ENCODE results near the gene CNPY3. TPM values are rescaled to one million over a fixed set of nuclear protein-coding genes. Genes with fewer than 3 reads are reported as not detected.
A peak's percentile ranks its signal among the peaks of the same experiment; 100 is the strongest.

The CNPY3 gene
- total RNA-seq, 4 donors from 2014 or later: 27.8 to 101 (median 47.9) TPM

DNA sequence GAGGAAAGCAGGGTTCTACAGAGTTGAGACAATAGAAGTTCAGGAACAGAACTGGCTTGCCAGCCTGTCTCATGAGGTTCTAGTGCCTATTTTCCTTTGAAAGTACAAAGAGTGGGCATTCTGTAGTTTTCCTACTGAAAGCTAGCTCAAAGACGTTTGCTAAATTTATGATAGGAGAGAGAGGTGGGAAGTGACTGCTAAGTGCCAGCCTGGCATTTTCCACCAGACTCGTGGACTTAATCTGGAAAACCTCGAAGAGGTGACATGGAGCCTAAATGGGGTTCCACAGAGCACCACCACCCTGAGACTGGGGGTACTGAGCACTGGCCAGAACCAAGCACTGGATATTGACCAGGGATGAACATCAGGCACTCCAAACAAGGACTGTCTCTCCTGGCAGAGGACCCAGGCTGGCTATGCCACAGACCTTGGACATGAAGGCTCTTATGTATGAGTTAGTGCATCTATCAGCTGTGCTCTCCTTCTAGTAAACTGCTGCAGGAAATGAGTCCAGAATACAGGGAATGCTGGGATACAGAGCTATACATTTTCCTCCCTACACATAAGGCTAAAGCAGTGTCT is 42.6 kb downstream of the CNPY3 start:
- Histone ChIP-seq H3K9me3 (no peaks in the 10 kb centered on the region), H3K27me3 (no peaks in the 10 kb centered on the region), H3K27ac (no peak overlapping the region), H3K4me3 (no peak overlapping the region), H3K4me1 (no peaks in the 10 kb centered on the region), H3K36me3 (peaks cover 0 to 22% (median 0%) of the 10 kb centered on the region in 3 donors)
- DNase-seq: no peak
- TF ChIP-seq POLR2A (IDR thresholded peaks at IDR 0.05): no peak
- TF ChIP-seq, protein P1, sequence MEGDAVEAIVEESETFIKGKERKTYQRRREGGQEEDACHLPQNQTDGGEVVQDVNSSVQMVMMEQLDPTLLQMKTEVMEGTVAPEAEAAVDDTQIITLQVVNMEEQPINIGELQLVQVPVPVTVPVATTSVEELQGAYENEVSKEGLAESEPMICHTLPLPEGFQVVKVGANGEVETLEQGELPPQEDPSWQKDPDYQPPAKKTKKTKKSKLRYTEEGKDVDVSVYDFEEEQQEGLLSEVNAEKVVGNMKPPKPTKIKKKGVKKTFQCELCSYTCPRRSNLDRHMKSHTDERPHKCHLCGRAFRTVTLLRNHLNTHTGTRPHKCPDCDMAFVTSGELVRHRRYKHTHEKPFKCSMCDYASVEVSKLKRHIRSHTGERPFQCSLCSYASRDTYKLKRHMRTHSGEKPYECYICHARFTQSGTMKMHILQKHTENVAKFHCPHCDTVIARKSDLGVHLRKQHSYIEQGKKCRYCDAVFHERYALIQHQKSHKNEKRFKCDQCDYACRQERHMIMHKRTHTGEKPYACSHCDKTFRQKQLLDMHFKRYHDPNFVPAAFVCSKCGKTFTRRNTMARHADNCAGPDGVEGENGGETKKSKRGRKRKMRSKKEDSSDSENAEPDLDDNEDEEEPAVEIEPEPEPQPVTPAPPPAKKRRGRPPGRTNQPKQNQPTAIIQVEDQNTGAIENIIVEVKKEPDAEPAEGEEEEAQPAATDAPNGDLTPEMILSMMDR (IDR thresholded peaks at IDR 0.05): no peak

DNA sequence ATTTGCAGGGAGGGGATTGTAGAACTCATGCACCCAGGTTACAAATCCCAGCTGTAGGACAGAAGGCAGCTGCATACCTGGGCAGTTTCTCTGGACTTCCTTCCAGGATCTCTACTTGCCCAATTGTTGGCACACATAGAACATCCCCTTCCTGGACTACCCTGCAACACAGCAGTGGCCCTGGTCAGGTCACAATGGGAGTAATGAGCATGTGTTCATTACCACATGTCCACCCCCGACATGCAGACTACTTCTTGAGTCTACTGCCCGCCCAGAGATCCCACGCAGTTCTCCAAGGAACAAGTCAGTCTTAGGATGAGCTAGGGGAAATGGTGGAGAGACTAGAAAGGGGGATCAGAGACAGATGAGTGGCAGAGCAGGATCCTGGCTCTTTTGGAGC is 44.6 kb downstream of the CNPY3 start:
- Histone ChIP-seq H3K36me3 (peaks cover 0 to 4% (median 0%) of the 10 kb centered on the region in 3 donors), H3K9me3 (no peaks in the 10 kb centered on the region), H3K4me1 (peaks cover 0 to 5% (median 5%) of the 10 kb centered on the region in 4 donors), H3K27me3 (no peaks in the 10 kb centered on the region), H3K27ac (no peak overlapping the region), H3K4me3 (no peak overlapping the region)
- DNase-seq: no peak
- TF ChIP-seq, protein P1 (IDR thresholded peaks at IDR 0.05): no peak
- no peak for TF ChIP-seq POLR2A (IDR thresholded peaks at IDR 0.05)

DNA sequence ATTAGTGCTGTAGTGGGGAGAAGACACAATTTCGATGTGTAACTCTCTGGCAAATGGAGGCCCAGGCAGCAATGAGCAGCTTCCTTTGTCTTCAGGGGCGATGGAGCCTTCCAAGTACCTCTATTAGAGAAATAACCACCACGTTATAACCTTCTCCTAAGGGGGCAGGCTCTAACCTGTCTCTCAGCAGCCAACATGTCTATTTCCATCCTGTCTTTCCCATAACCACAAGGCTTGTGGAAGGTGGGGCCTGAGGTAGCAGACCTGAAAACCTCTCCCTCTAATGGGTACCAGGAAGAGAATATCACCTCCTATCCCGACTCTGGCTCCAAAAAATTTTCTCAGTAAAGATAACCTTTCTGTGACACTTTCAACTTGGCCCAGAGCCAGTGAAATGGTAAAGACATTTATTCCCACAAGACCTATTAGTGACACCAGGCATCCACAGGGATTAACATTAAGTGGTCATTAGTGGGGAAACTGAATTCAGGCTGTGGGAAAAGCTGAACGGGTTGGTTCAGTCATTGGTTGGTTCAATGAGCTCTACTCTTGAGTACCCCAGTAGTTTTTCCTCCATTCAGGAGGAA is 45.7 kb downstream of the CNPY3 start:
- H3K27ac ChIP-seq: no peak overlapping the region
- no peaks in the 10 kb centered on the region for H3K9me3 ChIP-seq
- H3K4me1 ChIP-seq: peaks cover 0 to 12% (median 7%) of the 10 kb centered on the region in 4 donors
- no peak overlapping the region for H3K4me3 ChIP-seq
- H3K36me3 ChIP-seq: no peaks in the 10 kb centered on the region
- DNase-seq: no peak
- H3K27me3 ChIP-seq: no peaks in the 10 kb centered on the region
- no peak for TF ChIP-seq POLR2A (IDR thresholded peaks at IDR 0.05)
- TF ChIP-seq, protein P1 (IDR thresholded peaks at IDR 0.05): no peak

DNA sequence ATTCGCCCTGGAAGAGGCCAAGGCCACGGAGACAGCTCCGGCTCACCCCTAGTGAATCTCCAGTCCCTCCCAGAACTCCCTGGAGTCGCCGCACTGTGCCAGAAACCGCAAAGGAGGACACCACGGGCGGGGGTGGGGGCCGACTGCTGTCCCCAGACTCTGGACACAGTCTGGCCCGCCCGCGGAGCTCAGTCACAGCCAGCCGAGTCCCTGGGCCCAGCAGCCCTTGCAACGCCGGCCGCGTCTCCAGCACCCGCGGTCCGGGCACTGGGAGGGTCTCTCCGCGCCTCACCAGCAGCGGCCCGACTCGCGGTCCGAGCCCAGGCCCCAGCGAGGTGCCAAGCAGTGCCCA is 49.2 kb downstream of the CNPY3 start:
- H3K27ac ChIP-seq: peak overlapping the region; percentile 84 to 97 (median 94)
- no peak for TF ChIP-seq POLR2A (IDR thresholded peaks at IDR 0.05)
- TF ChIP-seq, protein P1 (IDR thresholded peaks at IDR 0.05): no peak
- no peaks in the 10 kb centered on the region for H3K27me3 ChIP-seq
- DNase-seq: peak in 2 of 3 donors; percentile 68 to 73
- H3K4me1 ChIP-seq: peaks cover 0 to 14% (median 7%) of the 10 kb centered on the region in 4 donors
- H3K4me3 ChIP-seq: peak overlapping the region; percentile 88 to 96 (median 94)
- H3K9me3 ChIP-seq: no peaks in the 10 kb centered on the region
- no peaks in the 10 kb centered on the region for H3K36me3 ChIP-seq

DNA sequence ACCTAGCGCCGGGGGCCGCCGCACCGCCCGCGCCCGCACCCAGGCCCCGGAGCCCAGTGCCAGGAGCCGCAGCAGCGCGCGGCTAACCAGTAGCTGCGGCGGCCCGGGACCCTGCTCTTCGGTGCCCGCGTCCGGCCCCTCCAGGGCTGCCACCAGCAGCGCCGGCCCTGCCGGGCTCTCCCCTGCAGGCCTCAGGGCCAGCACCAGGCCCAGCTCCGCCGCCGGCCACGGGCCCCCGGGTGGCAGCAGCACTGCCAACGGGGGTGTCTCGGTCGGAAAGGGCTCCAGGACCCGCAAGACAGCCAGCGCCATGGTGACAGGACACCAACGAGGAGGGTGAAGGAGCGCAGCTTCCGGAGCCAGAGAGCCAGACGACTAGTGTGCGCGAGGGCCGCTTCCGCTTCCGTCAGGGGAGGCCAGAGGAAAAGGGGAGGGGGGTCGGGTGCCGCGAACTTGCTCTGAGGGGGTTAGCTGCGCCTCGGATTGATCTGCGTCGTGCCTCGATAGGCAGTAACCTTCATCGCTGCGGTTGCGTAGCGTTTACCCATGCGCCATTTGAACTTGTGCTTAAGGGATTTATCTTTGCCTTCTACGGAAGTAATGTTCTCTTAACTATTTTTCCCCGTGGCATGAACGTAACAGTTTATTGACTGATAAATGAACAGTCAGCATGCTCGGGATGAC is 49.7 kb downstream of the CNPY3 start, which contains the start of gene PEX6:
TSS of gene PEX6 (minus strand) at position 343 of the 684 bp plus-strand sequence. CDS start at position 312, 31 bp downstream.
- peaks cover 0 to 18% (median 9%) of the 10 kb centered on the region in 4 donors for H3K4me1 ChIP-seq
- H3K4me3 ChIP-seq: peak within 1 kb of the TSS; percentile 88 to 96 (median 94)
- no peaks in the 10 kb centered on the region for H3K27me3 ChIP-seq
- peak; percentile 87 to 96 (median 91) for DNase-seq
- TF ChIP-seq, protein P1 (IDR thresholded peaks at IDR 0.05): peak in 1 of 6 experiments; percentile 2
- TF ChIP-seq POLR2A (IDR thresholded peaks at IDR 0.05): peak; percentile 74 to 87
- H3K9me3 ChIP-seq: no peaks in the 10 kb centered on the region
- peak within 1 kb of the TSS; percentile 84 to 97 (median 94) for H3K27ac ChIP-seq
- H3K36me3 ChIP-seq: no peaks in the 10 kb centered on the region

Data from Peyer's patch (tissue), 4 donors.